K562 (cell line): Measurements from ENCODE around the gene HEMK1. TPM values are rescaled to one million over a fixed set of nuclear protein-coding genes. Genes with fewer than 3 reads are reported as not detected.
A peak's percentile ranks its signal among the peaks of the same experiment; 100 is the strongest.

ENCODE experiments used
- BMI1 ChIP-seq: fragments of 150-350 bp; IDR thresholded peaks from 2 replicates; pipeline ENCODE4 v1.6.1; 2014; ENCODE audit warnings: low read length
- HDAC6 ChIP-seq: IDR thresholded peaks from 2 replicates; pipeline ENCODE4 v1.6.1; 2012; ENCODE audit warnings: low read depth, mild to moderate bottlenecking, control low read depth, inconsistent platforms, low read length, moderate library complexity
- KDM1A ChIP-seq, 2 experiments: fragments of 450-650 bp; IDR thresholded peaks; 2 replicates each; pipeline ENCODE4 v1.6.1; 2016; ENCODE audit warnings: mild to moderate bottlenecking in 2 of 2
- ZNF232 ChIP-seq: sonication (generic); formaldehyde crosslinking; IDR thresholded peaks from 2 replicates; pipeline ENCODE4 v1.8.0; 2022; ENCODE audit warnings: mild to moderate bottlenecking, missing genetic modification reagents
- ZNF655 ChIP-seq: fragments of 250-450 bp; sonication (Bioruptor Pico); IDR thresholded peaks from 2 replicates; pipeline ENCODE4 v1.5.0; 2021
- polyA plus RNA-seq, 8 experiments: library from polyadenylated mRNA; depleted of rRNA in 4 of 8; stranded (reverse) in 5 of 8; unstranded in 3 of 8; fragments of >200 nt; fragmentation: Nextera tagmentation in 2 of 8; fragmentation: Illumina TruSeq in 1 of 8; extraction: Ambion mirVana in 2 of 8; extraction: Trizol in 1 of 8; gene quantifications; 2 replicates each; pipeline versions ENCODE4 v1.2.1 to v1.2.3, GENCODE V29; 2011 to 2014; ENCODE audit warnings: inconsistent platforms in 1 of 8, missing spikeins in 1 of 8
- total RNA-seq, 7 experiments: library from RNA; depleted of rRNA in 6 of 7; stranded (reverse); fragments of >200 nt in 6 of 7; fragmentation: Illumina TruSeq in 2 of 7; extraction: Trizol in 2 of 7; gene quantifications; 2 replicates each; pipeline versions ENCODE4 v1.2.1 to v1.2.3, GENCODE V29; 2011 to 2021; ENCODE audit warnings: low replicate concordance in 1 of 7
- TF ChIP-seq, protein P1 (sequence below), 2 experiments: fragments of 450-650 bp; formaldehyde crosslinking in 1 of 2; IDR thresholded peaks; 2 replicates each; pipeline versions ENCODE4 v1.4.0 to v1.6.1; 2014 to 2020; ENCODE audit warnings: mild to moderate bottlenecking in 2 of 2, borderline replicate concordance in 1 of 2, low read depth in 1 of 2
- TF ChIP-seq, protein P2 (sequence below): sonication (generic); formaldehyde crosslinking; IDR thresholded peaks from 2 replicates; pipeline ENCODE4 v1.8.0; 2023; ENCODE audit warnings: mild to moderate bottlenecking, missing genetic modification reagents

The HEMK1 gene
- total and polyA plus RNA-seq, 9 of the 15 experiments (the other 6 are each of a cell fraction or from before 2014, with no cell fraction given): 2.0 to 16.8 (median 11.4) TPM

DNA sequence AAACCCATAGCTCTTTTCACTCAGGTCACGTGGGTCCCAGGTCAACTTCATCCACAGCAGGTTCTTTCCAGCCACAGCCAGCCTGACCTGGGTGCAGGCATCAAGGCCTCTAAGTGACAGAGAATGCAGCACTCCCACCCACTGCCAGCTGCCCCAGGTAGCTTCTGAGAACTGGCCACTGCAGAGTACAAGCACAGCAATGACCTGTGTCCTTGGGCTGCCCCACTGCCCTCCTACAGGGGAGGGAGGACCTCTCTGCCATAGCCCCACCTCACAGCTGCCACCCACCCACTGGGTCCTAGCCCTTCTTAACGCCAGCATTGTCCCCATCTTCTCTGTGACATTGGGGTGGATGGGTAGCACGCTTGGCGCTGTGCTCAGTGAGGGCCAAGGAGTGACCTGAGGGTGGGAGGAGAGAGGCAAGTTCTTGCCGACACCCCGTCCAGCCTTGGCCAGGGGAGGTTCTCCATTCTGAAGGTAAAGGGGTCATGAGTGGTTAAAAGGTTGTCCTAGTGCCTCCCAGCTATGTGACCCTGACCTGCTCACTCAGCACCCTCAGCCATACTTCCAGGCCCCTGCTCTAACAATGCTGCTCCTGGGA, 29.9 kb downstream of the HEMK1 start (continued):
- TF ChIP-seq, protein P1, sequence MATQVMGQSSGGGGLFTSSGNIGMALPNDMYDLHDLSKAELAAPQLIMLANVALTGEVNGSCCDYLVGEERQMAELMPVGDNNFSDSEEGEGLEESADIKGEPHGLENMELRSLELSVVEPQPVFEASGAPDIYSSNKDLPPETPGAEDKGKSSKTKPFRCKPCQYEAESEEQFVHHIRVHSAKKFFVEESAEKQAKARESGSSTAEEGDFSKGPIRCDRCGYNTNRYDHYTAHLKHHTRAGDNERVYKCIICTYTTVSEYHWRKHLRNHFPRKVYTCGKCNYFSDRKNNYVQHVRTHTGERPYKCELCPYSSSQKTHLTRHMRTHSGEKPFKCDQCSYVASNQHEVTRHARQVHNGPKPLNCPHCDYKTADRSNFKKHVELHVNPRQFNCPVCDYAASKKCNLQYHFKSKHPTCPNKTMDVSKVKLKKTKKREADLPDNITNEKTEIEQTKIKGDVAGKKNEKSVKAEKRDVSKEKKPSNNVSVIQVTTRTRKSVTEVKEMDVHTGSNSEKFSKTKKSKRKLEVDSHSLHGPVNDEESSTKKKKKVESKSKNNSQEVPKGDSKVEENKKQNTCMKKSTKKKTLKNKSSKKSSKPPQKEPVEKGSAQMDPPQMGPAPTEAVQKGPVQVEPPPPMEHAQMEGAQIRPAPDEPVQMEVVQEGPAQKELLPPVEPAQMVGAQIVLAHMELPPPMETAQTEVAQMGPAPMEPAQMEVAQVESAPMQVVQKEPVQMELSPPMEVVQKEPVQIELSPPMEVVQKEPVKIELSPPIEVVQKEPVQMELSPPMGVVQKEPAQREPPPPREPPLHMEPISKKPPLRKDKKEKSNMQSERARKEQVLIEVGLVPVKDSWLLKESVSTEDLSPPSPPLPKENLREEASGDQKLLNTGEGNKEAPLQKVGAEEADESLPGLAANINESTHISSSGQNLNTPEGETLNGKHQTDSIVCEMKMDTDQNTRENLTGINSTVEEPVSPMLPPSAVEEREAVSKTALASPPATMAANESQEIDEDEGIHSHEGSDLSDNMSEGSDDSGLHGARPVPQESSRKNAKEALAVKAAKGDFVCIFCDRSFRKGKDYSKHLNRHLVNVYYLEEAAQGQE (IDR thresholded peaks at IDR 0.05; ENCODE audit: borderline replicate concordance): peak; percentile 50
- TF ChIP-seq, protein P1 (CRISPR knock-in tag; IDR thresholded peaks at IDR 0.05; ENCODE audit: low read depth): no peak
- 0 out of 2 replicates have a peak, but pooled peaks have one; percentile 22 for TF ChIP-seq ZNF232 (CRISPR knock-in tag)
- no peak for TF ChIP-seq ZNF655
- TF ChIP-seq, protein P2, sequence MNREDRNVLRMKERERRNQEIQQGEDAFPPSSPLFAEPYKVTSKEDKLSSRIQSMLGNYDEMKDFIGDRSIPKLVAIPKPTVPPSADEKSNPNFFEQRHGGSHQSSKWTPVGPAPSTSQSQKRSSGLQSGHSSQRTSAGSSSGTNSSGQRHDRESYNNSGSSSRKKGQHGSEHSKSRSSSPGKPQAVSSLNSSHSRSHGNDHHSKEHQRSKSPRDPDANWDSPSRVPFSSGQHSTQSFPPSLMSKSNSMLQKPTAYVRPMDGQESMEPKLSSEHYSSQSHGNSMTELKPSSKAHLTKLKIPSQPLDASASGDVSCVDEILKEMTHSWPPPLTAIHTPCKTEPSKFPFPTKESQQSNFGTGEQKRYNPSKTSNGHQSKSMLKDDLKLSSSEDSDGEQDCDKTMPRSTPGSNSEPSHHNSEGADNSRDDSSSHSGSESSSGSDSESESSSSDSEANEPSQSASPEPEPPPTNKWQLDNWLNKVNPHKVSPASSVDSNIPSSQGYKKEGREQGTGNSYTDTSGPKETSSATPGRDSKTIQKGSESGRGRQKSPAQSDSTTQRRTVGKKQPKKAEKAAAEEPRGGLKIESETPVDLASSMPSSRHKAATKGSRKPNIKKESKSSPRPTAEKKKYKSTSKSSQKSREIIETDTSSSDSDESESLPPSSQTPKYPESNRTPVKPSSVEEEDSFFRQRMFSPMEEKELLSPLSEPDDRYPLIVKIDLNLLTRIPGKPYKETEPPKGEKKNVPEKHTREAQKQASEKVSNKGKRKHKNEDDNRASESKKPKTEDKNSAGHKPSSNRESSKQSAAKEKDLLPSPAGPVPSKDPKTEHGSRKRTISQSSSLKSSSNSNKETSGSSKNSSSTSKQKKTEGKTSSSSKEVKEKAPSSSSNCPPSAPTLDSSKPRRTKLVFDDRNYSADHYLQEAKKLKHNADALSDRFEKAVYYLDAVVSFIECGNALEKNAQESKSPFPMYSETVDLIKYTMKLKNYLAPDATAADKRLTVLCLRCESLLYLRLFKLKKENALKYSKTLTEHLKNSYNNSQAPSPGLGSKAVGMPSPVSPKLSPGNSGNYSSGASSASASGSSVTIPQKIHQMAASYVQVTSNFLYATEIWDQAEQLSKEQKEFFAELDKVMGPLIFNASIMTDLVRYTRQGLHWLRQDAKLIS (CRISPR knock-in tag): no peak
- TF ChIP-seq BMI1: no peak
- no peak for TF ChIP-seq HDAC6
- TF ChIP-seq KDM1A (IDR thresholded peaks at IDR 0.05): no peak
